ENCODE measurements around the gene CHST1. TPM values are rescaled to one million over a fixed set of nuclear protein-coding genes. Genes with fewer than 3 reads are reported as not detected.

CHST1 gene
- total and polyA plus RNA-seq, 9 donors, result 3.4 to 12.9 (median 7.6) TPM

DNA sequence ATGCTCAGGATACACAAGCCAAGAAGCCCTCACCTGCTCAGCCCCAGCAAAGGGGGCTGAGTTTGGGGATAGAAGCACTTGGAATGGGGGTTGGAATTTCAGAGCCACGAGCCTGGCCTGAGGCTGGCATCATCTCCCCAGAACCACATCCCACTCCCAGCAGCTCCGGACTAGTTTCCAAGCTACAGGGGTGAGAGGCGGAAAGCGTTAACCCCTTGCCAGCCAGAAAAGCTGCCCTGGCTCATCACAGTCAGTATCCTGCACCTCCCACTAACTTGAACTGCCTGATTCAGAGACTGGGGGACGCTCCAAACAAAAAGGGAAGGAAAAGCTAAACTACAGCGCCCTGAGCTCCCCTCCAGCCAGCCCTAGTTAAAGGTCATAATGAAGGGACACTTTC, 19.0 kb upstream of the CHST1 start:
- no peak overlapping the region for H3K27ac ChIP-seq
- no peak for TF ChIP-seq POLR2A (IDR thresholded peaks at IDR 0.05)
- no peak for TF ChIP-seq EP300 (IDR thresholded peaks at IDR 0.05)
- TF ChIP-seq, protein P1, sequence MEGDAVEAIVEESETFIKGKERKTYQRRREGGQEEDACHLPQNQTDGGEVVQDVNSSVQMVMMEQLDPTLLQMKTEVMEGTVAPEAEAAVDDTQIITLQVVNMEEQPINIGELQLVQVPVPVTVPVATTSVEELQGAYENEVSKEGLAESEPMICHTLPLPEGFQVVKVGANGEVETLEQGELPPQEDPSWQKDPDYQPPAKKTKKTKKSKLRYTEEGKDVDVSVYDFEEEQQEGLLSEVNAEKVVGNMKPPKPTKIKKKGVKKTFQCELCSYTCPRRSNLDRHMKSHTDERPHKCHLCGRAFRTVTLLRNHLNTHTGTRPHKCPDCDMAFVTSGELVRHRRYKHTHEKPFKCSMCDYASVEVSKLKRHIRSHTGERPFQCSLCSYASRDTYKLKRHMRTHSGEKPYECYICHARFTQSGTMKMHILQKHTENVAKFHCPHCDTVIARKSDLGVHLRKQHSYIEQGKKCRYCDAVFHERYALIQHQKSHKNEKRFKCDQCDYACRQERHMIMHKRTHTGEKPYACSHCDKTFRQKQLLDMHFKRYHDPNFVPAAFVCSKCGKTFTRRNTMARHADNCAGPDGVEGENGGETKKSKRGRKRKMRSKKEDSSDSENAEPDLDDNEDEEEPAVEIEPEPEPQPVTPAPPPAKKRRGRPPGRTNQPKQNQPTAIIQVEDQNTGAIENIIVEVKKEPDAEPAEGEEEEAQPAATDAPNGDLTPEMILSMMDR (IDR thresholded peaks at IDR 0.05), result no peak
- intact Hi-C loops (cut with DNase I), result no loop called here
- no peaks in the 10 kb centered on the region for H3K36me3 ChIP-seq
- no peaks in the 10 kb centered on the region for H3K4me1 ChIP-seq (ENCODE audit: insufficient read depth)
- no peak for DNase-seq
- no peak overlapping the region for H3K4me3 ChIP-seq
- 68 to 72% (median 69%) methylated on average over 6 of the region's 6 CpGs for WGBS, 3 donors
- no peaks in the 10 kb centered on the region for H3K9me3 ChIP-seq
- no peaks in the 10 kb centered on the region for H3K27me3 ChIP-seq

GRCh38 chr11:45683271-45684058, 18.0 kb upstream of the CHST1 start:
- 90 to 92% (median 91%) methylated on average over 8 of the region's 8 CpGs for WGBS, 3 donors
- no peaks in the 10 kb centered on the region for H3K4me1 ChIP-seq (ENCODE audit: insufficient read depth)
- no peaks in the 10 kb centered on the region for H3K9me3 ChIP-seq
- no peaks in the 10 kb centered on the region for H3K36me3 ChIP-seq
- H3K27me3 ChIP-seq, result no peaks in the 10 kb centered on the region
- H3K27ac ChIP-seq, result no peak overlapping the region
- no peak overlapping the region for H3K4me3 ChIP-seq
- intact Hi-C loops (cut with DNase I), result no loop called here
- no peak for TF ChIP-seq POLR2A (IDR thresholded peaks at IDR 0.05)
- TF ChIP-seq EP300 (IDR thresholded peaks at IDR 0.05), result no peak
- TF ChIP-seq, protein P1 (IDR thresholded peaks at IDR 0.05), result no peak
- DNase-seq, result no peak

DNA sequence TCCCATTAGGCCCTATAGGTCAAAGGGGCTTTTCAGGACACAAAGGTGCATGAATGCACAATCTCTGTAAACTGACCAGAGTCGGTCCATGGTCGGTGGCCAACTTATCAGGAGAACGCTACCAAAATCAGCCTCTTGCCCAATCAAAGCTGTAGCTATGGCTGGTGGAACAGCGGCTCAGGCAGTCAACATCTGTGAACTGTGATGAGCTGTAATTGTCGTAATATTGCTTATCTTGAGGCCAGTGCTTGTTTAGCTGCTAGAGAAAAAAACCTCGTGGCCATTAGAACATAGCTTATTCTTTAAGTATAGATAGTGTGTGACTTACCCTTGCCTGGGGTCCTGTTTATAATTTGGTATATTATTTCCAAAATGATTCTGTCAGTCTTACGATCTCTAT, 14.4 kb upstream of the CHST1 start:
- no peaks in the 10 kb centered on the region for H3K27me3 ChIP-seq
- DNase-seq, result no peak
- WGBS, 3 donors, result 16 to 68% (median 39%) methylated on average over 7 of the region's 7 CpGs
- H3K4me1 ChIP-seq (ENCODE audit: insufficient read depth), result no peaks in the 10 kb centered on the region
- TF ChIP-seq EP300 (IDR thresholded peaks at IDR 0.05), result no peak
- H3K36me3 ChIP-seq, result no peaks in the 10 kb centered on the region
- H3K27ac ChIP-seq, result no peak overlapping the region
- intact Hi-C loops (cut with DNase I), result no loop called here
- H3K9me3 ChIP-seq, result no peaks in the 10 kb centered on the region
- no peak overlapping the region for H3K4me3 ChIP-seq

DNA sequence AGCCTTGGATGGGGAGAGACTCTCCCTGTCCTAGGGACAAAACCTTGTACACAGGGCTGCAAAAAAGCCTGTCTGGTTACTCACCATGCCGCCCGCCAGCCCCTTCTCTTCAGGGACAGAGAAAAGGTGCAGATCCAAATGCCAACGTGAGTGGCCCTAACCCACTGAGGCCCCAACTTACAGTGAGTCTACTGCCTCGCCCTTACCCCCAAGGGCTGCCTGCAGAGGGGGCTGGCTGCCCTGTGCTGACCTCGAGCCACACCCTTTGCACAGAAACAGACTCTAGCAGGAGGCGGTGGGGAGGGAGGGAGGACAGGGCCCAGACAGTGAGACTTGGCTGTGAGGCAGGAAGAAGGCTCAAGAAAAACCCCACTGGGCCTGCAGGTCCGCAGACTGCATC, 13.6 kb upstream of the CHST1 start:
- no peaks in the 10 kb centered on the region for H3K36me3 ChIP-seq
- no peaks in the 10 kb centered on the region for H3K27me3 ChIP-seq
- no peaks in the 10 kb centered on the region for H3K4me1 ChIP-seq (ENCODE audit: insufficient read depth)
- H3K9me3 ChIP-seq, result no peaks in the 10 kb centered on the region
- H3K27ac ChIP-seq, result no peak overlapping the region
- TF ChIP-seq EP300 (IDR thresholded peaks at IDR 0.05), result no peak
- no peak for TF ChIP-seq POLR2A (IDR thresholded peaks at IDR 0.05)
- TF ChIP-seq, protein P1 (IDR thresholded peaks at IDR 0.05), result no peak
- intact Hi-C loops (cut with DNase I), result no loop called here
- 66 to 82% (median 78%) methylated on average over 7 of the region's 7 CpGs for WGBS, 3 donors
- DNase-seq, result peak in 1 of 5 donors; percentile 23
- no peak overlapping the region for H3K4me3 ChIP-seq

DNA sequence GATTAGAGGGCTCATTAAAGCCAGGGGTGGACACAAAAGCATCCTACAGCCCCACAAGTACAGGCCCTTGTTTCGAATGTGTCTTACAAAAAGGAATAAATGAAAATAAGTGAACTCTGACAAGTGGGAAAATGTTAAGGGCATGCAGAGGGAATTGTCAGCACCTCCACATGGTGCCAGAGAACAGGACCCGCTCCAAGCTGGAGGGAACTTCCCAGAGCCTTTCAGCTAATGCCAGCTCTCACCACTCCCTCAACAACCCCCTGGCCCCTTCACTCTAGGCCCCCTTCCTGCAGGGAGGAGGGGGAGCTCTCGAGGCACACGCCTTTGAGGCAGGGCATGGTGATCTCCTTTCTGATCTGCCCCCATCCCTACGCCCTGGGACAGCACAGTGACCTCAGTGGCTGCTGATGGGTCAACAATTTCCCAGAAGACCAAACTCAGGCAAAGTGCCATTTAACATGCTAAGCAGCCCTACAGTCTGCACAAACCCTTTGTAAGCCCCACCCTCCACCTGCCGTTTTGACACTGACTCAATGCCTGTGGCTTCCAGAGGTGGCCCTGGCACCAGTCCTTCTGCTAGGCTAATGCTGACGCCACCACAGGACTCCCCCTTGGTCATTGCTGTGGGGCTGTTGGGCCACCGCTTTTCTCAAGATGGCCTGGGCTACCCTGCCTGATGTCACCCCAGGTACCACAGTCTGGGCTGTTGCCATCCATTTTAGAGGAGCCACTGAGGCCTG, 12.5 kb upstream of the CHST1 start:
- no peaks in the 10 kb centered on the region for H3K4me1 ChIP-seq (ENCODE audit: insufficient read depth)
- H3K27me3 ChIP-seq, result no peaks in the 10 kb centered on the region
- no peak overlapping the region for H3K4me3 ChIP-seq
- no peak overlapping the region for H3K27ac ChIP-seq
- 84 to 87% (median 86%) methylated on average over 8 of the region's 8 CpGs for WGBS, 3 donors
- intact Hi-C loops (cut with DNase I), result no loop called here
- peak in 1 of 5 donors; percentile 13 for DNase-seq
- no peaks in the 10 kb centered on the region for H3K9me3 ChIP-seq
- TF ChIP-seq EP300 (IDR thresholded peaks at IDR 0.05), result no peak
- H3K36me3 ChIP-seq, result no peaks in the 10 kb centered on the region

Measured in ovary (tissue), 9 donors.